ENCODE measurements around the gene KCNH4. TPM values are rescaled to one million over a fixed set of nuclear protein-coding genes. Genes with fewer than 3 reads are reported as not detected.

Gene KCNH4
- total and polyA plus RNA-seq, 9 of the 15 experiments (the other 6 are each of a cell fraction or from before 2014, with no cell fraction given) = 0.10 to 1.8 (median 0.50) TPM

GRCh38 chr17:42180411-42180921 lies 476 bp downstream of the KCNH4 start (continued):
- TF ChIP-seq, protein P1, sequence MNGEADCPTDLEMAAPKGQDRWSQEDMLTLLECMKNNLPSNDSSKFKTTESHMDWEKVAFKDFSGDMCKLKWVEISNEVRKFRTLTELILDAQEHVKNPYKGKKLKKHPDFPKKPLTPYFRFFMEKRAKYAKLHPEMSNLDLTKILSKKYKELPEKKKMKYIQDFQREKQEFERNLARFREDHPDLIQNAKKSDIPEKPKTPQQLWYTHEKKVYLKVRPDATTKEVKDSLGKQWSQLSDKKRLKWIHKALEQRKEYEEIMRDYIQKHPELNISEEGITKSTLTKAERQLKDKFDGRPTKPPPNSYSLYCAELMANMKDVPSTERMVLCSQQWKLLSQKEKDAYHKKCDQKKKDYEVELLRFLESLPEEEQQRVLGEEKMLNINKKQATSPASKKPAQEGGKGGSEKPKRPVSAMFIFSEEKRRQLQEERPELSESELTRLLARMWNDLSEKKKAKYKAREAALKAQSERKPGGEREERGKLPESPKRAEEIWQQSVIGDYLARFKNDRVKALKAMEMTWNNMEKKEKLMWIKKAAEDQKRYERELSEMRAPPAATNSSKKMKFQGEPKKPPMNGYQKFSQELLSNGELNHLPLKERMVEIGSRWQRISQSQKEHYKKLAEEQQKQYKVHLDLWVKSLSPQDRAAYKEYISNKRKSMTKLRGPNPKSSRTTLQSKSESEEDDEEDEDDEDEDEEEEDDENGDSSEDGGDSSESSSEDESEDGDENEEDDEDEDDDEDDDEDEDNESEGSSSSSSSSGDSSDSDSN (IDR thresholded peaks at IDR 0.05; ENCODE audit: borderline replicate concordance in 1 of 2, low read depth in 2 of 2, low read length in 2 of 2) = peak in 1 of 2 experiments; percentile 31; a peak in 1 of 4 replicates
- TF ChIP-seq MIER1 (IDR thresholded peaks at IDR 0.05; ENCODE audit: low read depth) (peak; percentile 85; the same call in 1 of the 2 replicates), KHSRP (IDR thresholded peaks at IDR 0.05) (no peak), VEZF1 (CRISPR knock-in tag; IDR thresholded peaks at IDR 0.05) (no peak), FOXM1 (IDR thresholded peaks at IDR 0.05; ENCODE audit: low read depth) (no peak), FOXM1 (CRISPR knock-in tag; IDR thresholded peaks at IDR 0.05; ENCODE audit: low read depth) (peak; percentile 20; the same call in 1 of the 2 replicates)

All from K562 (cell line).